Vagina (tissue), 2 donors: Measurements from ENCODE around the gene TRPV3. TPM values are rescaled to one million over a fixed set of nuclear protein-coding genes. Genes with fewer than 3 reads are reported as not detected.

Experiments used
- DNase-seq, 2 donors: peaks; one replicate each; pipeline ENCODE4 v3.0.0-alpha.2; 2017; ENCODE audit errors: extremely low spot score in 2 of 2
- H3K27ac ChIP-seq: fragments of 200-600 bp; sonication (generic); one replicate; pipeline ENCODE4 v1.5.1; 2019
- H3K27me3 ChIP-seq: fragments of 200-600 bp; sonication (generic); one replicate; pipeline ENCODE4 v1.5.1; 2019
- H3K36me3 ChIP-seq, 2 donors: fragments of 200-600 bp; sonication (generic); one replicate each; pipeline ENCODE4 v1.5.1; 2017 to 2019
- H3K4me1 ChIP-seq: fragments of 200-600 bp; sonication (generic); one replicate; pipeline ENCODE4 v1.5.1; 2019
- H3K4me3 ChIP-seq, 2 donors: fragments of 200-600 bp; sonication (generic); 1 replicate in 1 of 2; 2 replicates in 1 of 2; pipeline ENCODE4 v1.5.1; 2016 to 2019
- H3K9me3 ChIP-seq: fragments of 200-600 bp; sonication (generic); one replicate; pipeline ENCODE4 v1.5.1; 2019
- POLR2A ChIP-seq, 2 donors: fragments of 450-650 bp; IDR thresholded peaks; one replicate each; pipeline ENCODE4 v1.6.1; 2017; ENCODE audit warnings: antibody characterized with exemption in 2 of 2, mild to moderate bottlenecking in 2 of 2, moderate library complexity in 2 of 2
- POLR2AphosphoS5 ChIP-seq, 2 donors: sonication (generic); formaldehyde crosslinking; IDR thresholded peaks; one replicate each; pipeline ENCODE4 v1.9.0; 2017; ENCODE audit warnings: antibody characterized with exemption in 2 of 2, mild to moderate bottlenecking in 2 of 2, low read depth in 1 of 2; ENCODE audit not compliant: insufficient read depth in 1 of 2
- intact Hi-C: fragments of 100-400 bp; cut with DNase I; formaldehyde crosslinking; loops from one replicate; pipeline ENCODE4 v1.15.1; 2023
- total RNA-seq: library from RNA; depleted of rRNA; stranded (reverse); fragments of >200 nt; gene quantifications from one replicate; pipeline ENCODE4 v1.2.3, GENCODE V29; 2016
- TF ChIP-seq, protein P1 (sequence below), 3 experiments: fragments of 450-650 bp in 2 of 3; fragments of 200-600 bp in 1 of 3; sonication (generic) in 1 of 3; IDR thresholded peaks; one replicate each; pipeline ENCODE4 v1.5.1; 2017 to 2019; ENCODE audit warnings: antibody characterized with exemption in 3 of 3, mild to moderate bottlenecking in 2 of 3, moderate library complexity in 2 of 3

TRPV3 gene
- total RNA-seq, 1 donor from 2014 or later: 3.2 TPM

DNA sequence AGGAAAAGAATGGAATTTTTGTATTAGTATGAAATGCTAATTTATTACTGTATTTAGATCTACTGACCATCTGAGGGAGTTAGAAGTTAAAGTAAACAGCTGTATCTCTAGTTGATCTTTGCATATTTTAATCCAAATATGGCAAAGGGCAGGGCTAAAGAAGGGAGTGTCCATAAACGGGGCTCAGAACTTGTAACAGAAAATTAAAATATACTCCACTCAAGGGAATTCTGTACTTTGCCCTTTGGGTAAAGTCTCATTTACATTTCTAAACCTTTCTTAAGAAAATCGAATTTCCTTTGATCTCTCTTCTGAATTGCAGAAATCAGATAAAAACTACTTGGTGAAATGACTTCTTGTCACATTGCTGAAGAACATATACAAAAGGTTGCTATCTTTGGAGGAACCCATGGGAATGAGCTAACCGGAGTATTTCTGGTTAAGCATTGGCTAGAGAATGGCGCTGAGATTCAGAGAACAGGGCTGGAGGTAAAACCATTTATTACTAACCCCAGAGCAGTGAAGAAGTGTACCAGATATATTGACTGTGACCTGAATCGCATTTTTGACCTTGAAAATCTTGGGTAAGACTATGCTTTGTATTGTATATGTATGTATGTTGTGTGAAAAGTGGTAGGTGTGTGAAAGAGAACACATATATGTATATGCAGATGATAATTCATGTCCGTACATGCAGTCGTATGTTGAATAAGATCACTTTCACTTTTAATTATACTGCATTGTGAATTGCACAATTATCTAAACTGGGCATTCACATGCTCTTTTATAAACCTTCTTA lies 81.6 kb downstream of the TRPV3 start, which contains the start of gene ASPA:
Gene ASPA (plus strand): TSS at position 186 of the 799 bp plus-strand sequence. CDS start 163 bp downstream, at position 349.
- intact Hi-C loops: no loop called here
- Histone ChIP-seq H3K9me3 (no peaks in the 10 kb centered on the region), H3K4me3 (peak within 1 kb of the TSS; percentile 35 to 41), H3K36me3 (no peaks in the 10 kb centered on the region), H3K27me3 (no peaks in the 10 kb centered on the region), H3K4me1 (peaks cover 28% of the 10 kb centered on the region), H3K27ac (peak within 1 kb of the TSS; percentile 63)
- TF ChIP-seq POLR2AphosphoS5 (IDR thresholded peaks at IDR 0.05; ENCODE audit: insufficient read depth in 1 of 2, low read depth in 1 of 2): no peak
- TF ChIP-seq, protein P1, sequence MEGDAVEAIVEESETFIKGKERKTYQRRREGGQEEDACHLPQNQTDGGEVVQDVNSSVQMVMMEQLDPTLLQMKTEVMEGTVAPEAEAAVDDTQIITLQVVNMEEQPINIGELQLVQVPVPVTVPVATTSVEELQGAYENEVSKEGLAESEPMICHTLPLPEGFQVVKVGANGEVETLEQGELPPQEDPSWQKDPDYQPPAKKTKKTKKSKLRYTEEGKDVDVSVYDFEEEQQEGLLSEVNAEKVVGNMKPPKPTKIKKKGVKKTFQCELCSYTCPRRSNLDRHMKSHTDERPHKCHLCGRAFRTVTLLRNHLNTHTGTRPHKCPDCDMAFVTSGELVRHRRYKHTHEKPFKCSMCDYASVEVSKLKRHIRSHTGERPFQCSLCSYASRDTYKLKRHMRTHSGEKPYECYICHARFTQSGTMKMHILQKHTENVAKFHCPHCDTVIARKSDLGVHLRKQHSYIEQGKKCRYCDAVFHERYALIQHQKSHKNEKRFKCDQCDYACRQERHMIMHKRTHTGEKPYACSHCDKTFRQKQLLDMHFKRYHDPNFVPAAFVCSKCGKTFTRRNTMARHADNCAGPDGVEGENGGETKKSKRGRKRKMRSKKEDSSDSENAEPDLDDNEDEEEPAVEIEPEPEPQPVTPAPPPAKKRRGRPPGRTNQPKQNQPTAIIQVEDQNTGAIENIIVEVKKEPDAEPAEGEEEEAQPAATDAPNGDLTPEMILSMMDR (IDR thresholded peaks at IDR 0.05): no peak
- no peak for TF ChIP-seq POLR2A (IDR thresholded peaks at IDR 0.05)
- no peak for DNase-seq

DNA sequence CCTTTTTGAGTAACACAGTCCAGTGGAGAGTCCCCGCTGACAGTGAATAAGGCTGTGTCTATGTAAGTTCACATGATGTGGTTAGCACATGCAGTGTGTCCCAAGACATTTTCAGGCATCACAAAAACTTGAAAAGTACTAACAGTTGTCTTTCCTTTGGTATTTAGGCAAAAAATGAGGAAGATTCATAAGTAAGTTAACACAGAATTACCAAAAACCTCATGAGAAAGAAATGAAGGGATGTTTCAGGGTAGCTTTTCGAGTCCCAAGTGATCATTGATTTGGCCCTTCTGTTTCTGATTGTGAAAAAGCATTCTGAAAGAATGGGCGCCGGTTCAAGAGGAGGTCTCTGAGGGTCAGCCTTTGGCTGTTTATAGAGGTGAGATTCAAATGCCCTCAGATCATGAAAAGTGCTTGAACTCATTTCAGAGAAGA lies 82.3 kb downstream of the TRPV3 start:
- Histone ChIP-seq H3K27ac (peak overlapping the region; percentile 63), H3K4me3 (peak overlapping the region in 1 of 2 donors; percentile 35), H3K27me3 (no peaks in the 10 kb centered on the region), H3K9me3 (no peaks in the 10 kb centered on the region), H3K4me1 (peaks cover 28% of the 10 kb centered on the region), H3K36me3 (no peaks in the 10 kb centered on the region)
- intact Hi-C loops: no loop called here
- DNase-seq: no peak
- TF ChIP-seq POLR2AphosphoS5 (IDR thresholded peaks at IDR 0.05; ENCODE audit: insufficient read depth in 1 of 2, low read depth in 1 of 2): no peak
- TF ChIP-seq POLR2A (IDR thresholded peaks at IDR 0.05): no peak

GRCh38 chr17:3474212-3474611 lies 83.4 kb downstream of the TRPV3 start:
- intact Hi-C loops: no loop called here

GRCh38 chr17:3472137-3472536 lies 85.5 kb downstream of the TRPV3 start:
- intact Hi-C loops: no loop called here
- no peak for DNase-seq
- Histone ChIP-seq H3K36me3 (no peaks in the 10 kb centered on the region), H3K9me3 (no peaks in the 10 kb centered on the region), H3K27ac (no peak overlapping the region), H3K4me1 (peaks cover 28% of the 10 kb centered on the region), H3K27me3 (no peaks in the 10 kb centered on the region), H3K4me3 (no peak overlapping the region)
- TF ChIP-seq POLR2A (IDR thresholded peaks at IDR 0.05) (no peak), POLR2AphosphoS5 (IDR thresholded peaks at IDR 0.05; ENCODE audit: insufficient read depth in 1 of 2, low read depth in 1 of 2) (no peak)
- TF ChIP-seq, protein P1 (IDR thresholded peaks at IDR 0.05): no peak

More at GRCh38 chr17:3474212-3474611, 83.4 kb downstream of the TRPV3 start:
- no peaks in the 10 kb centered on the region for H3K9me3 ChIP-seq
- no peaks in the 10 kb centered on the region for H3K27me3 ChIP-seq
- DNase-seq: no peak
- no peaks in the 10 kb centered on the region for H3K36me3 ChIP-seq
- H3K4me3 ChIP-seq: no peak overlapping the region
- H3K4me1 ChIP-seq: peaks cover 28% of the 10 kb centered on the region
- TF ChIP-seq POLR2A (IDR thresholded peaks at IDR 0.05) (no peak), POLR2AphosphoS5 (IDR thresholded peaks at IDR 0.05; ENCODE audit: insufficient read depth in 1 of 2, low read depth in 1 of 2) (no peak)
- TF ChIP-seq, protein P1 (IDR thresholded peaks at IDR 0.05): no peak
- peak overlapping the region; percentile 63 for H3K27ac ChIP-seq

GRCh38 chr17:3471599-3471998 lies 86.0 kb downstream of the TRPV3 start, which contains the start of gene SPATA22:
TSS of gene SPATA22 (minus strand) at chr17:3471819. CDS start at chr17:3469325, 2,494 bp downstream.
- no peak for DNase-seq
- no peaks in the 10 kb centered on the region for H3K36me3 ChIP-seq
- intact Hi-C loops: no loop called here
- H3K27ac ChIP-seq: no peak within 1 kb of the TSS
- no peak for TF ChIP-seq POLR2A (IDR thresholded peaks at IDR 0.05)
- no peak for TF ChIP-seq POLR2AphosphoS5 (IDR thresholded peaks at IDR 0.05; ENCODE audit: insufficient read depth in 1 of 2, low read depth in 1 of 2)
- TF ChIP-seq, protein P1 (IDR thresholded peaks at IDR 0.05): no peak
- no peaks in the 10 kb centered on the region for H3K27me3 ChIP-seq
- no peak within 1 kb of the TSS for H3K4me3 ChIP-seq
- no peaks in the 10 kb centered on the region for H3K9me3 ChIP-seq
- H3K4me1 ChIP-seq: peaks cover 26% of the 10 kb centered on the region
